Raji (cell line): ENCODE results near the gene COL8A1.

Experiments
- POLR2A ChIP-seq: IDR thresholded peaks from 2 replicates; pipeline ENCODE4 v1.6.1; 2011; ENCODE audit warnings: low read depth, low read length, control low read depth; ENCODE audit not compliant: insufficient read depth

The COL8A1 gene

DNA sequence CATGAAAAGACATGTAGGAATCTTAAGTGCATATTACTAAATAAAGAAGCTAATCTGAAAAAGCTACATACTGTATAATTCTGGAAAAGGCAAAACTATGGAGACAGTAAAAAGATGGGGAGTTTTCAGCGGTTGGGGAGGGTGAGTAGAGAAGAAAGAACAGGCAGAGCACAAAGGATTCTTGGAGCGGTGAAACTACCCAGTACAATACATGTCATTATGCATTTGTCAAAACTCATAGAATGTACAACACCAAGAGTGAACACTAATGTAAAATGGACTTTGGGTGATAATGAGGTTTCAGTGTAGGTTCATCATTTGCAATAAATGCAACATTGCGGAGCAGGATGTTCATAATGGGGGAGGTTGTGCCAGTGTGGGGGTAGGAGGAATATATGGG, 133.8 kb downstream of the COL8A1 start:
- TF ChIP-seq POLR2A = no peak

DNA sequence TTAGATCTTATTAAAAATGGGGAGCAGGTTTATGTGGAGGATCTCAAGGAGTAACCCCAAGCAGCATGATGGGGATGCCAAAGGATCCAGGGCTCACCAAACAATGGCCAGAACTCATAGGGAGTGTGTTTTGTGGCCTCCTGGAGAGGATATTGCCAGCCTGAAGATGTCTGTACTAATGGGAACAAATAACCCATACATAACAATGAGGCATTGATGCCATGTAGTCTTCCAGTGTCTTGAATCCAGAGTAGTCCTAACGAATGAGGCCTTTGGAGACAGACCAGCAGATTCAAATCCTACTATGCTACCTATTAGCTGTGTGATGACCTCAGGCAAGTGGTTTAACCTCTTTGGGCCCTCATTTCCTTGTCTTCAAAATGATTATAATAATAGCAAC, 134.3 kb downstream of the COL8A1 start:
- no peak for TF ChIP-seq POLR2A

DNA sequence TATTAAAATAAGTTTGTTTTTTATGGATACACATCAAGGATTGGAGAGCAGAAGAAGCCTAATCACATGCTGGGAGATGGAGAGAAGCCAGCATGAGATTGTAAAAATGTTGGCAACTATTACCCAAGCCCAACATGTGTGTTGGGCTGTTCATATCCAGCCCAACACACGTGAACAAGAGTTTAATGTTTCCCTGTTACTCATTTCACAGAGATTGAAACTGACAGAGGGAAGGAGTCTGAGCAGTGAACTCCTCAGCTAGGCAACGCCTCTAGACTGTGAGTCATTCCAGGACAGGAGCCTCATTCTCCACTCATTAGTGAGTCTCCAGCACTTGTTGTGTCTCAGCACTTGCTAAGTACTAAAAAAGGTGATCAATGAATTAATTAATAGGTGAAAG, 136.1 kb downstream of the COL8A1 start:
- no peak for TF ChIP-seq POLR2A

DNA sequence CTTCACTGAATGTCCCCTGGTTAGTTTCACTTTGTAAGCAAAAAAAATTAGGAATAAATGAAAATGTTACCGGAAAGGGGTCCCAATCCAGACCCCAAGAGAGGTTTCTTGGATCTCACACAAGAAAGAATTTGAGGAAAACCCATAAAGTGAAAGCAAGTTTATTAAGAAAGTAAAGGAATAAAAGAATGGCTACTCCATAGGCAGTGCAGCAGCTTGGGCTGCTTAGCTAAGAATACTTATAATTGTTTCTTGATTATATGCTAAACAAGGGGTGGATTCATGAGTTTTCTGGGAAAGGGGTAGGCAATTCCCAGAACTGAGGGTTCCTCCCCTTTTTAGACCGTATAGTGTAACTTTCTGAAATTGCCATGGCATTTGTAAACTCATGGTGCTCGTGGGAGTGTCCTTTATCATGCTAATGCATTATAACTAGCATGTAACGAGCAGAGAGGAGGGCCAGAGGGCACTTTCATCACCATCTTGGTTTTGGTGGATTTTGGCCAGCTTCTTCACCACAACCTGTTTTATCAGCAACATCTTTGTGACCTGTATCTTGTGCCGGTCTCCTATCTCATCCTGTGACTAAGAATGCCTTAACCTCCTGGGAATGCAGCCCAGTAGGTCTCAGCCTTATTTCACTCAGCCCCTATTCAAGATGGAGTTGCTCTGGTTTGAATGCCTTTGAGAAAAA, 138.3 kb downstream of the COL8A1 start:
- no peak for TF ChIP-seq POLR2A

DNA sequence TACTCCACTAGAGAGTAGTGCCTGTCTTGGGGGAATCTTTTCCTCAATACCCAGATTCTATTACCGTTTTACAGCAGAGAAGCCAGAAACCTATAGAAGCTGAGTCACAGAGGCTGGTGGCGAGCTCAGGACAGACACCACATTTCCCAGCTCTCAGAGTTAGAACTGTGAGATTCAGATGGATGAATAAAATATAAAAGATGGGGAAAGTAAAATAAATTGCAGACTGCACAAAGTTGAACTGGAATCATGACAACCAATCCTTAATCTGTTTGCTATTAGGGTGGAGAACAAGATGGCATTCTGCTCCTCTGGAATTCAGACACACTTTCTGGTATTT, 138.8 kb downstream of the COL8A1 start:
- no peak for TF ChIP-seq POLR2A

DNA sequence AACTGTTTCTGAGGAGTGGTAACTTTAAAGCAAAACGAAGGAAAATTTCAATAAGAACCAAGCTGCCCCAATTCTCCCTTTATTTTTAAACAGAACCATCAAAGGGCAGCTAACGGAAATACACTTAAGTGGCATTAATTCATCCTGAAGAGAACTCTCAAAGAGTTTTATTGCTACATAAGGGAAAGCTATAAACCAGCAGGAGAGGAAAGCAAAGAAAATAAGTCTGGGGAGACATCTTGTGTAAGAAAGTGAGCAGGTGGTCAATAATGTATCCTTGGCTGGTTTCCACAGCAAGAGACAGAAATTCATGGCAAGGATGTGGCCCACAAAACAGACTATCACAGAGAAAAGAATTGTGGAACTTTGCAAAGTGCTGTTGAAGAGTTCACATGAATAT, 139.3 kb downstream of the COL8A1 start:
- TF ChIP-seq POLR2A = no peak

DNA sequence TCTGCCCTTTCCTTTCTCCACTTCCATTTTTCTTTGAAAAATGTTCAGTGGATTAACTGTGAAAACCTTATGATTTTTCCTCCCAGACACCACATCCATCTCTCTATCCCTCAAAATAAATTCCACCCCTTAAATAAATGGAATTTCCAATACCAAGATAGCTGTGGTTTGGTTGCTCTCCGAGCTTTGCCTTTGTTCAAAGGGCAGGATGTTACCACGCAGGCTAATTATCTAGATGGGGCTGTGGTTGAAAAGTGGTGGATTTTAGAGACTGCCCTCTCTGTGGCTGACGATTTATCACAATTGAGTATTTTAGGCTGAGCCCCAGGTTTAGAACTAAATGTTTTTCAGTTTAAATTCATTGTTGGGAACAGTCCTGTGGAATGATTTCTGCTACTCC, 142.4 kb downstream of the COL8A1 start:
- TF ChIP-seq POLR2A = no peak

DNA sequence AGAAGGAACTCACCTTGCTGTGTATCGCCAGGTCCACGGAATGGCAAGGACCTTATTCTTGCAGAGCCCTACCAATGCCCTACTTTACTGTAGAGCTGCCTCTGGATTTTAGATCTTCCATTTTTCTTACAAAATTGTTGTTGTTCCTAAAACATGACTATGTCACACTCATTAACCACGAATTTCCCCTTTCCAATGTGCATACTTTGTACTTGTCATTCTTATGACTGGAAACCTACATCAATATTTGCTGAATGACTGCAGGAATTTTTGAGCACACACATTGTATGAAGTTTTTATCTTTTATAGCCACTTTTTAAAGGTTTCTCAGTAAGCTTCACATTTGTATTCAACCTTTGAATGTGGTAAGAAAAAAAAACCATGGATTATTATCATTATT, 143.4 kb downstream of the COL8A1 start:
- no peak for TF ChIP-seq POLR2A

DNA sequence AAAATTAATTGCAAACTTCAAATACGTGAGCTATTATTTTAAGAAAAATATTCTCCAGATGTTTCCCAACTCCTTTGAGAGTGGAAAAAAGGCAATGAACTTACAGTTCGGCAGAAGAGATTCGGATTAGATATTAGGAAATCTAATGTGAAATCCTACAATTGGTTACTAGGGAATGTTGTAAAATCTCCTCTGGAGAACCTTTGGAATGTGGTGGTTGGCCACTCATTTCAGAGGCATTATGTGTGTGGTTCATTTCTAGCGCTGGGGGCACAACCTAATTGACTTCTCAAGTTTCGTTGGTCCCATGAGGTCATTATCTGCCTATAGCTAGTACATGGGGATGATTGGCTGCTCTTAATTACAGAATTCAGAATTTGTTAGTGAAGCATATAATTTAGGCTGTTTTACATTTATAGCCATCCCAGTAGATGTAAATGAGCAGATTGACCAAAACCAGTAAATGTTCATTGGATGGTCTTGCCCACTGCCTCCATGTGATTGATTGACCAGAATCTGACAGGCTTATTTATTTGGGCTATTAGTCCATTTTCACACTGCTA, 144.7 kb downstream of the COL8A1 start:
- TF ChIP-seq POLR2A = no peak

DNA sequence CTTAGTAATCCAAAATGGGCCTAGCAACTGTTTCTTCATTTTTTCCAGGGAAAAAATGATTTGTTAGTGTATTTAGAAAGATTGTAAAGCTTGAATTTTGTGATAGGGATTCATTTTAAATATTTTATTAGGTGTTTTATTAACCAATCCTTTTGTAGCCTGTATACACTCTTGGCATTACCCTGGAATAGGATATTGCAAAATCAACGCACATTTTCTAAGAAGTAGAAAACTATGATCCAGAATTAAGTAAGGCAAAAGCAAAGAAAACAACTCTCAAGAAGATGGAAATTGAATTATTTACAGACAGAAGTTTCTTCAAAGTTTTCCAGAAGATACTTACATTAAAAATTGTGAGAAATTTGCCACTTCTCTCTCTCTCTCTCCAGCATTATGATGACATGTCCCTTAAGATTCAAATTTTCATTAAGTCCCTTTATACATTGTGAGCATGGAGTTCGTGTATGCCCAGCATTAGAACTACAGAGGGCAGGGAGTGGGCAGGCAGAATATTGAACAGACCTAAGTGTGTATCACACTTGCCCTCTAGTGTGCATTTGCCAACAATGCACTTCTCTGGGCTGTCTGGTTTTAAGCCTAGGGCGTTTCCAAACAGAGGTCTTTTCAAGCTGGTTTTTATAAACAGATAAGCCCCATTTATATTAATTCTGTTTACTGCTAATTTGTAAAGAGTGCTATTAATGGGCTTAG, 150.8 kb downstream of the COL8A1 start:
- TF ChIP-seq POLR2A = no peak

DNA sequence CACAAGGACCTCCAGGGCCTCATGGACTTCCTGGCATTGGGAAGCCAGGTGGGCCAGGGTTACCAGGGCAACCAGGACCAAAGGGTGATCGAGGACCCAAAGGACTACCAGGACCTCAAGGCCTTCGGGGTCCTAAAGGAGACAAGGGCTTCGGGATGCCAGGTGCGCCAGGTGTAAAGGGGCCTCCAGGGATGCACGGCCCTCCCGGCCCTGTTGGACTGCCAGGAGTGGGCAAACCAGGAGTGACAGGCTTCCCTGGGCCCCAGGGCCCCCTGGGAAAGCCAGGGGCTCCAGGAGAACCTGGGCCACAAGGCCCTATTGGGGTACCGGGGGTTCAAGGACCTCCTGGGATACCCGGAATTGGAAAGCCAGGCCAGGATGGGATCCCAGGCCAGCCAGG, 156.1 kb downstream of the COL8A1 start:
- no peak for TF ChIP-seq POLR2A

DNA sequence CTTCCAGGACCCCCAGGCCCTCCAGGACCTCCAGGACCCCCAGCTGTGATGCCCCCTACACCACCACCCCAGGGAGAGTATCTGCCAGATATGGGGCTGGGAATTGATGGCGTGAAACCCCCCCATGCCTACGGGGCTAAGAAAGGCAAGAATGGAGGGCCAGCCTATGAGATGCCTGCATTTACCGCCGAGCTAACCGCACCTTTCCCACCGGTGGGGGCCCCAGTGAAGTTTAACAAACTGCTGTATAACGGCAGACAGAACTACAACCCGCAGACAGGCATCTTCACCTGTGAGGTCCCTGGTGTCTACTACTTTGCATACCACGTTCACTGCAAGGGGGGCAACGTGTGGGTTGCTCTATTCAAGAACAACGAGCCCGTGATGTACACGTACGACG, 157.2 kb downstream of the COL8A1 start:
- no peak for TF ChIP-seq POLR2A

DNA sequence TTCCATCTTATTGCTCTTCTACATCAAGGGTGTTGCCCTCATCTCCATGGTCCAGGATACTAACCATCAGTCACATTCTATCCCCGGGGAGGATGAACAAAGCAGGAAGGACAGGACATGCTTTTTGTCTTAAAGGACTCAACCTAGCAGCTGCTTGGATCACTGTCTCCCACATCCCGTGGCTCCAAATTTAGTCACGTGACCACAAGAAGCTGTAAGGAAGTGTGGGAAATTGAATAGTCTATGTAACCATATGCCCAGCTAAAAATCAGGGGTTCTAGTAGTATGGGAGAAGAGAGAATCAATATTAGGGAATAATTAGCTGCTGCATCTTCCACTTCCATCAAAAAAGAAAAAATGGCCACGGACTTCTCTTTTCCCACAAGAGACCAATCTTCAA, 161.0 kb downstream of the COL8A1 start:
- no peak for TF ChIP-seq POLR2A

DNA sequence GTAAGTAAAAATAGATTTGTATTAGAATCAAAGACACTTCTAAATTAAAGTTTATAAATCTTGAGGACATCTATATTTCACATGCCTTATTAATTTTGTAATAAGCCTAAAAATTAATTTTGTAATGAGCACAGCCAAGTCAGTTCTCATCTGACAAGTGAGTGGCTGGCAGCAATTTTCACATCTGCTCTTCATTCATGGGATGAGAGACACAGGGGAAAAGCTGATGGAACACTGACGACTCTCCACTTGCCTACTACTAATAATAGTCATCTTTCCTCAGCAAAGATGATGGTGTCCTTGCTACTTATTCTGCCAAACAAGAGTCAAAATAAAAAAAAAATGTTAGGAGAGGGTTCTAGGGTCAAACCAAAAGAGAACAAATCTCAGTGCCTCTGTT, 164.9 kb downstream of the COL8A1 start:
- no peak for TF ChIP-seq POLR2A

DNA sequence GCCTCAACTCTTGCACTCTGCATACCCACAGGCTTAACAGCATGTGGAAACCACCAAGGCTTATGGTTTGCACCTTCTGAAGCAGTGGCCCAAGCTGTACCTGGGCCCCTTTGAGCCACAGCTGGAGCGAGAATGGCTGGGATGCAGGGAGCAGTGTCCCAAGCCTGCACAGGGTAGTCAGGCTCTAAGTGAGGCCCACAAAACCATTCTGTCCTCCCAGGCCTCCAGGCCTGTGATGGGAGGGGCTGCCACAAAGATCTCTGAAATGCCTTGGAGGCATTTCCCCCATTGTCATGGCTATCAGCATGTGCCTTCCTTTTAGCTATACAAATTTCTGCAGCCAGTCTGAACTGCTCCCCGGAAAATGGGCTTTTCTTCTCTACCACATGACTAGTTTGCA, 166.8 kb downstream of the COL8A1 start:
- TF ChIP-seq POLR2A = no peak

DNA sequence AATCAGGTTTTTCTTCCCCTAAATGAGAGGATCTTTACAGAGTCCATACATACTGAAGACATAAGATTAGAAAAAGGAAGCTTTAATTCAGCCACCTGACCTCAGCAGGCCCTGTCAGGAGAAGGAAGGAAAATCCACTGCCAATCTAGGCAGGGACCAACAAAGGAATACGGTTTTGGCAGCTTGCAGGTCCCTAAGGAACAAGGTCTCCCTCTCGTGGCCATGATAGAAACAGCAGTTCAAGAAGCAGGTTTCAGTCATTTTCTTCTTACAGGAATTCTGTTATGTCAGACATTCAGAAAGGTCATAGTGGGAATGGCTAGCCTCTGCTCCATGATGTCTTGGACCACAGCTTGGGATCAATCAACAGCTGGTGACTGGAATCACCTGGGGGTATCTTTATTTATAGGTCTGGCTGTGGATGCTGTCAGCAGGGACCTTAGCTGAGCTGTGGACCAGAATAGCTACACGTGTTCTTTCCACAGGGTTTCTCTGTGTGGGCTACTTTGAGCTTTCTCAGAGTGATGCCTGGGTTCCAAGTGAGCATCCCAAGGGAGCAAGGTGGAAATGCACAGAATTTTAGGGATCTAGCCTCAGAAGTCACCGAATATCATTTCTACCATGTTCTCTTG, 169.9 kb downstream of the COL8A1 start:
- no peak for TF ChIP-seq POLR2A
